ENCODE data around the gene TRIM36.

GRCh38 chr5:115132465-115132864, 37.2 kb downstream of the TRIM36 start:
- TF ChIP-seq CTCF (IDR thresholded peaks at IDR 0.05) (no peak), EZH2 (IDR thresholded peaks at IDR 0.05; ENCODE audit: borderline replicate concordance, insufficient read depth, low read depth, low read length, poor library complexity, severe bottlenecking) (no peak)

Data from B cell (primary cell).